GM23248 (cell line): ENCODE data around the gene FANCG. TPM values are rescaled to one million over a fixed set of nuclear protein-coding genes. Genes with fewer than 3 reads are reported as not detected.

Experiments
- DNase-seq: peaks from one replicate; pipeline ENCODE4 v3.0.0-alpha.2; 2015
- H2AFZ ChIP-seq: fragments of 200-600 bp; sonication (generic); 2 replicates; pipeline ENCODE4 v1.6.1; 2016; ENCODE audit warnings: antibody characterized with exemption
- H3F3A ChIP-seq: fragments of 200-600 bp; sonication (generic); 2 replicates; pipeline ENCODE4 v1.6.1; 2016; ENCODE audit warnings: mild to moderate bottlenecking, antibody characterized with exemption, mixed run types; ENCODE audit not compliant: insufficient read depth
- H3K27ac ChIP-seq: fragments of 200-600 bp; sonication (generic); 2 replicates; pipeline ENCODE4 v1.5.1; 2016; ENCODE audit warnings: mild to moderate bottlenecking
- H3K27me3 ChIP-seq: fragments of 200-600 bp; sonication (generic); replicated peaks from 2 replicates; pipeline ENCODE4 v1.6.1; 2016; ENCODE audit warnings: mild to moderate bottlenecking; ENCODE audit not compliant: insufficient read depth
- H3K36me3 ChIP-seq: fragments of 200-600 bp; sonication (generic); 2 replicates; pipeline ENCODE4 v1.6.1; 2016; ENCODE audit warnings: low read depth, mild to moderate bottlenecking
- H3K4me1 ChIP-seq: fragments of 200-600 bp; sonication (generic); 2 replicates; pipeline ENCODE4 v1.6.1; 2016; ENCODE audit warnings: mild to moderate bottlenecking; ENCODE audit not compliant: insufficient read depth
- H3K4me2 ChIP-seq: fragments of 200-600 bp; sonication (generic); one replicate; pipeline ENCODE4 v1.6.1; 2016; ENCODE audit warnings: mild to moderate bottlenecking; ENCODE audit not compliant: unreplicated experiment
- H3K4me3 ChIP-seq: fragments of 200-600 bp; sonication (generic); 2 replicates; pipeline ENCODE4 v1.5.1; 2016; ENCODE audit warnings: mild to moderate bottlenecking
- H3K79me2 ChIP-seq: fragments of 200-600 bp; sonication (generic); 2 replicates; pipeline ENCODE4 v1.6.1; 2016; ENCODE audit warnings: mild to moderate bottlenecking; ENCODE audit not compliant: insufficient read depth
- H3K9ac ChIP-seq: fragments of 200-600 bp; sonication (generic); 2 replicates; pipeline ENCODE4 v1.6.1; 2016; ENCODE audit warnings: mild to moderate bottlenecking
- H3K9me2 ChIP-seq: fragments of 200-600 bp; sonication (generic); 2 replicates; pipeline ENCODE4 v1.6.1; 2016; ENCODE audit warnings: mixed run types, mild to moderate bottlenecking, moderate library complexity; ENCODE audit not compliant: insufficient read depth
- H3K9me3 ChIP-seq: fragments of 200-600 bp; sonication (generic); one replicate; pipeline ENCODE4 v1.6.1; 2017; ENCODE audit warnings: low read depth
- H4K20me1 ChIP-seq: fragments of 200-600 bp; sonication (generic); 2 replicates; pipeline ENCODE4 v1.6.0; 2016; ENCODE audit not compliant: insufficient read depth
- EZH2 ChIP-seq: fragments of 200-600 bp; sonication (generic); IDR thresholded peaks from 2 replicates; pipeline ENCODE4 v1.6.1; 2018; ENCODE audit warnings: antibody characterized with exemption, mild to moderate bottlenecking; ENCODE audit not compliant: insufficient read depth, poor library complexity, severe bottlenecking
- EZH2phosphoT487 ChIP-seq: fragments of 200-600 bp; sonication (generic); IDR thresholded peaks from 2 replicates; pipeline ENCODE4 v1.6.1; 2018; ENCODE audit warnings: antibody characterized with exemption, moderate library complexity, mild to moderate bottlenecking, low read depth; ENCODE audit not compliant: insufficient read depth
- WGBS, 2 experiments: methylation state at CpG; one replicate each; pipeline ENCODE4 v1.1.6; 2015 to 2017; ENCODE audit warnings: low lambda C conversion rate in 2 of 2, low coverage in 1 of 2; ENCODE audit errors: missing lambda C conversion rate in 2 of 2; 5-methylcytosine and 5-hydroxymethylcytosine counted together
- in situ Hi-C: fragments of 300-500 bp; cut with MboI; formaldehyde crosslinking; loops from 2 replicates; pipeline ENCODE4 v1.15.0; 2020
- polyA plus RNA-seq: library from polyadenylated mRNA; unstranded; fragments of >200 nt; fragmentation: Nextera tagmentation; extraction: Ambion mirVana; gene quantifications from 2 replicates; pipeline ENCODE4 v1.2.1, GENCODE V29; 2016
- total RNA-seq: library from RNA; depleted of rRNA; stranded (reverse); fragments of >200 nt; shearing (Covaris generic); gene quantifications from 2 replicates; pipeline ENCODE4 v1.2.3, GENCODE V29; 2014

Gene FANCG
- total and polyA plus RNA-seq, 2 experiments from 2014 or later = 15.3 to 20.0 TPM

GRCh38 chr9:35105126-35105525 lies 25.4 kb upstream of the FANCG start:
- Histone ChIP-seq H3K36me3 (peaks cover 37% of the 10 kb centered on the region; the same call in 1 of the 2 replicates), H3K9ac (no peak overlapping the region), H4K20me1 (no peaks in the 10 kb centered on the region), H3F3A (peaks cover 20% of the 10 kb centered on the region), H3K79me2 (peaks cover 71% of the 10 kb centered on the region), H3K9me3 (no peaks in the 10 kb centered on the region), H3K4me3 (no peak overlapping the region), H3K9me2 (no peaks in the 10 kb centered on the region), H3K27ac (0 out of 2 replicates have a peak overlapping the region, but pooled peaks have one; percentile 98), H2AFZ (no peak overlapping the region), H3K4me1 (peaks cover 14% of the 10 kb centered on the region), H3K27me3 (no peaks in the 10 kb centered on the region), H3K4me2 (no peak overlapping the region)
- 85 to 89% methylated on average over 12 of the region's 12 CpGs for WGBS, 2 experiments
- TF ChIP-seq EZH2 = no peak
- TF ChIP-seq EZH2phosphoT487 = no peak
- no peak for DNase-seq
- in situ Hi-C loops = no loop called here

GRCh38 chr9:35104586-35104985 lies 24.8 kb upstream of the FANCG start:
- Histone ChIP-seq H3K4me1 (peaks cover 9% of the 10 kb centered on the region), H3K4me3 (no peak overlapping the region), H3K4me2 (no peak overlapping the region), H3K79me2 (peaks cover 65% of the 10 kb centered on the region), H3F3A (peaks cover 21% of the 10 kb centered on the region), H3K9me2 (no peaks in the 10 kb centered on the region), H3K36me3 (peaks cover 37% of the 10 kb centered on the region; the same call in 1 of the 2 replicates), H3K9me3 (no peaks in the 10 kb centered on the region), H3K27me3 (no peaks in the 10 kb centered on the region), H2AFZ (no peak overlapping the region), H4K20me1 (no peaks in the 10 kb centered on the region), H3K9ac (0 out of 2 replicates have a peak overlapping the region, but pooled peaks have one; percentile 98), H3K27ac (peak overlapping the region; percentile 98)
- no peak for DNase-seq
- TF ChIP-seq EZH2 = no peak
- TF ChIP-seq EZH2phosphoT487 = no peak
- WGBS, 2 experiments = 96 to 99% methylated on average over 4 of the region's 4 CpGs
- in situ Hi-C loops = no loop called here

- Histone ChIP-seq H3K4me1 (peaks cover 5% of the 10 kb centered on the region; the same call in 1 of the 2 replicates), H3K27ac (peak overlapping the region; percentile 98), H2AFZ (peak overlapping the region; percentile 95), H3K36me3 (peaks cover 37% of the 10 kb centered on the region; the same call in 1 of the 2 replicates), H3K9ac (peak overlapping the region; percentile 98), H3K27me3 (no peaks in the 10 kb centered on the region), H3F3A (peaks cover 24% of the 10 kb centered on the region), H4K20me1 (no peaks in the 10 kb centered on the region), H3K9me3 (no peaks in the 10 kb centered on the region), H3K4me3 (peak overlapping the region; percentile 95), H3K4me2 (peak overlapping the region; percentile 92), H3K79me2 (peaks cover 57% of the 10 kb centered on the region), H3K9me2 (no peaks in the 10 kb centered on the region)
- WGBS, 2 experiments = 24 to 26% methylated on average over 5 of the region's 5 CpGs
- TF ChIP-seq EZH2 = no peak
- TF ChIP-seq EZH2phosphoT487 = no peak
- in situ Hi-C loops = no loop called here
- DNase-seq = peak; percentile 17
These were observed 24.0 kb upstream of the FANCG start for GRCh38 chr9:35103660-35104191.

- TF ChIP-seq EZH2 (no peak), EZH2phosphoT487 (no peak)
- H2AFZ ChIP-seq = peak within 1 kb of the TSS; percentile 95
- in situ Hi-C loops = no loop called here
These were observed 23.3 kb upstream of the FANCG start, which contains the start of gene STOML2 for GRCh38 chr9:35102769-35103659. TSS of gene STOML2 (minus strand) at chr9:35103131. CDS start at chr9:35103094, 37 bp downstream.

More at GRCh38 chr9:35102769-35103659, 23.3 kb upstream of the FANCG start, which contains the start of gene STOML2:
- Histone ChIP-seq H3K9ac (peak within 1 kb of the TSS; percentile 98), H3K9me2 (no peaks in the 10 kb centered on the region), H3K36me3 (peaks cover 31% of the 10 kb centered on the region; the same call in 1 of the 2 replicates), H3F3A (peaks cover 24% of the 10 kb centered on the region), H4K20me1 (no peaks in the 10 kb centered on the region), H3K27ac (peak within 1 kb of the TSS; percentile 98), H3K79me2 (peaks cover 50% of the 10 kb centered on the region), H3K9me3 (no peaks in the 10 kb centered on the region), H3K4me3 (peak within 1 kb of the TSS; percentile 95), H3K4me1 (peaks cover 5% of the 10 kb centered on the region; the same call in 1 of the 2 replicates), H3K27me3 (no peaks in the 10 kb centered on the region), H3K4me2 (peak within 1 kb of the TSS; percentile 92)
- peak; percentile 99 for DNase-seq
- 2% methylated on average over 55 to 57 of the region's 57 CpGs for WGBS, 2 experiments
